Caco-2 (cell line): ENCODE results near the gene SUV39H2. TPM values are rescaled to one million over a fixed set of nuclear protein-coding genes. Genes with fewer than 3 reads are reported as not detected.
"Not testable (repeated sequence)": the region's sequence is repeated elsewhere in the genome, so short reads cannot be mapped to it uniquely, and the experiment has no call there.

ENCODE experiments used
- BruUV-seq: library from RNA; stranded (reverse); fragments of 400-500 nt; replicated peaks from 2 replicates; lab custom pipeline; 2021; lab: Mats Ljungman, UMichigan
- CTCF ChIA-PET: fragments of 300-600 bp; sonication (Branson Sonifier 250); formaldehyde crosslinking; loops from one replicate; lab custom pipeline; 2022; ENCODE audit warnings: antibody characterized with exemption; lab: Charles Lee
- POLR2A ChIA-PET: fragments of 300-600 bp; sonication (Branson Sonifier 250); formaldehyde crosslinking; loops from one replicate; lab custom pipeline; 2022; ENCODE audit warnings: antibody characterized with exemption; lab: Charles Lee
- DNase-seq, 2 experiments: peaks; one replicate each; pipeline versions ENCODE4 v3.0.0 to v3.0.0-alpha.2; 2020 to 2022
- H3K27me3 ChIP-seq: replicated peaks from 2 replicates; pipeline ENCODE4 v1.6.0; 2011; ENCODE audit warnings: low read length; ENCODE audit not compliant: control insufficient read depth, insufficient read depth
- H3K36me3 ChIP-seq: 2 replicates; pipeline ENCODE4 v1.5.1; 2011; ENCODE audit warnings: low read length; ENCODE audit not compliant: control insufficient read depth, insufficient read depth
- H3K4me1 ChIP-seq: fragments of 250-450 bp; sonication (Bioruptor Pico); 2 replicates; pipeline ENCODE4 v1.5.1; 2020; ENCODE audit warnings: mild to moderate bottlenecking
- H3K4me3 ChIP-seq: 2 replicates; pipeline ENCODE4 v1.5.1; 2011; ENCODE audit warnings: low read depth, mild to moderate bottlenecking, control low read depth, low read length
- H3K9me3 ChIP-seq: fragments of 250-450 bp; sonication (Bioruptor Pico); 2 replicates; pipeline ENCODE4 v1.5.1; 2020; ENCODE audit warnings: mild to moderate bottlenecking, moderate library complexity
- H3K27ac Mint-ChIP-seq: one replicate; pipeline ENCODE4 v1.8.0; 2022; ENCODE audit warnings: mixed read lengths; ENCODE audit not compliant: unreplicated experiment
- H3K27me3 Mint-ChIP-seq: one replicate; pipeline ENCODE4 v1.8.0; 2022; ENCODE audit warnings: mixed read lengths; ENCODE audit not compliant: insufficient read depth, unreplicated experiment
- H3K36me3 Mint-ChIP-seq: one replicate; pipeline ENCODE4 v1.8.0; 2022; ENCODE audit warnings: mild to moderate bottlenecking, mixed read lengths; ENCODE audit not compliant: insufficient read depth, unreplicated experiment
- H3K4me1 Mint-ChIP-seq: one replicate; pipeline ENCODE4 v1.8.0; 2022; ENCODE audit warnings: low read depth, mixed read lengths; ENCODE audit not compliant: unreplicated experiment
- H3K4me3 Mint-ChIP-seq: one replicate; pipeline ENCODE4 v1.8.0; 2022; ENCODE audit warnings: mild to moderate bottlenecking, moderate library complexity, mixed read lengths; ENCODE audit not compliant: unreplicated experiment
- H3K9me3 Mint-ChIP-seq: one replicate; pipeline ENCODE4 v1.8.0; 2022; ENCODE audit warnings: mixed read lengths; ENCODE audit not compliant: unreplicated experiment
- CTCF ChIP-seq, 2 experiments: fragments of 200-600 bp in 1 of 2; IDR thresholded peaks; 1 replicate in 1 of 2; 2 replicates in 1 of 2; pipeline versions ENCODE4 v1.5.1 to v1.8.0; 2011 to 2022; ENCODE audit warnings: antibody characterized with exemption in 1 of 2, control low read depth in 1 of 2, inconsistent platforms in 1 of 2, low read depth in 1 of 2, low read length in 1 of 2, mild to moderate bottlenecking in 1 of 2, moderate library complexity in 1 of 2; ENCODE audit not compliant: insufficient read depth in 1 of 2, severe bottlenecking in 1 of 2, unreplicated experiment in 1 of 2
- intact Hi-C: fragments of 100-400 bp; cut with micrococcal nuclease; formaldehyde crosslinking; loops from one replicate; pipeline ENCODE4 v1.10.0; 2022; ENCODE audit not compliant: unreplicated experiment
- total RNA-seq: library from RNA; stranded (reverse); gene quantifications from 2 replicates; pipeline ENCODE4 v1.2.3, GENCODE V29; 2022

SUV39H2 gene
- total RNA-seq, 1 experiment from 2014 or later: 60.4 TPM

- H3K36me3 ChIP-seq, H3K27me3 ChIP-seq, H3K4me3 ChIP-seq, POLR2A ChIA-PET, DNase-seq, H3K27ac Mint-ChIP-seq, H3K4me3 Mint-ChIP-seq, H3K27me3 Mint-ChIP-seq, intact Hi-C loops, H3K4me1 Mint-ChIP-seq, CTCF ChIA-PET, BruUV-seq, H3K9me3 ChIP-seq, H3K4me1 ChIP-seq, H3K9me3 Mint-ChIP-seq: not testable (repeated sequence)
- H3K36me3 Mint-ChIP-seq: peaks cover 71% of the 10 kb centered on the region
These were observed 63.7 kb downstream of the SUV39H2 start for GRCh38 chr10:14942147-14942949.

DNA sequence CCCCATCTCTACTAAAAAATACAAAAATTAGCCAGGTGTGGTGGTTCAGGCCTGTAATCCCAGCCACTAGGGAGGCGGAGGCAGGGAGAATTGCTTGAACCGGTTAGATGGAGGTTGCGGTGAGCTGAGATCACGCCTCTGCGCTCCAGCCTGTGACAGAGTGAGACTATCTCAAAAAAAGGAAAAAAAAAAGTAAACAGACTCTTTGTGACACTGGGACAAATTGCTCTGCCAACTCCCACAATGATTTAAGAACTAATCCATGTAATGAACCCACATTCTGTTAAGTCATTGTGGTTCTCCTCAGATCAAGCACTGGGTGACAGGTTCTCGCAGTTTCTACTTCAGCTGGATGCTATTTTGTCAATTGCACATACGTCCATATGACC is 64.3 kb downstream of the SUV39H2 start:
- POLR2A ChIA-PET, H3K4me1 Mint-ChIP-seq, H3K9me3 ChIP-seq, BruUV-seq, H3K27ac Mint-ChIP-seq, H3K36me3 ChIP-seq, H3K9me3 Mint-ChIP-seq, DNase-seq, H3K27me3 ChIP-seq, H3K4me1 ChIP-seq, intact Hi-C loops, H3K27me3 Mint-ChIP-seq, H3K4me3 ChIP-seq, H3K4me3 Mint-ChIP-seq: not testable (repeated sequence)
- CTCF ChIA-PET: interaction anchor here (0.6 kb wide), 1 partner anchor 682 kb away, joined by 3 read pairs; no protein-coding TSS in a partner anchor
- peaks cover 74% of the 10 kb centered on the region for H3K36me3 Mint-ChIP-seq

DNA sequence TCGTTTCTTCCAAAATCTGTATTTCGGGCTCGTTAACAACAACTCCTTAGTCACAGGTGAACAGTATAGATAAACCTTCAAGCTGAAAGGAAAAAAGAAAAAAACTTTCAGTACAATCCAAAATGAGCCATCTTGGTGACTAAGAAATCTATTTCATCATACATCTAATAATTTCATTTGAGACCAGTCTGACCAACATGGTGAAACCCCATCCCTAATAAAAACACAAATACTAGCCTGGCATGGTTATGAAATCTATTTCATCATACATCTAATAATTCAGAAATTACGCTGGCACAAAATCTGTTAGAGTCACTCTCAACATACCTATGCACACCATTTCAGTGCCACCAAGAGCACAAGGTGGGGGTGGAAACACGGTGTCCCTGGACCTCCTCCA is 66.4 kb downstream of the SUV39H2 start:
- POLR2A ChIA-PET: no interaction called here
- H3K27me3 Mint-ChIP-seq: no peaks in the 10 kb centered on the region

More for the DNA sequence above, 66.4 kb downstream of the SUV39H2 start:
- peaks cover 75% of the 10 kb centered on the region for H3K36me3 Mint-ChIP-seq
- H3K4me3 Mint-ChIP-seq: no peak overlapping the region
- no TSS peak for BruUV-seq
- peaks cover 6% of the 10 kb centered on the region for H3K36me3 ChIP-seq
- no peak overlapping the region for H3K4me3 ChIP-seq
- H3K4me1 ChIP-seq: no peaks in the 10 kb centered on the region
- H3K27me3 ChIP-seq: no peaks in the 10 kb centered on the region
- no peak overlapping the region for H3K27ac Mint-ChIP-seq
- DNase-seq: no peak
- no peak for TF ChIP-seq CTCF (IDR thresholded peaks at IDR 0.05; ENCODE audit: insufficient read depth in 1 of 2, low read depth in 1 of 2, low read length in 1 of 2, severe bottlenecking in 1 of 2, unreplicated experiment in 1 of 2)
- H3K4me1 Mint-ChIP-seq: no peaks in the 10 kb centered on the region
- CTCF ChIA-PET: interaction anchor here (0.6 kb wide), 1 partner anchor 317 kb away, joined by 8 read pairs; no protein-coding TSS in a partner anchor
- intact Hi-C loops: no loop called here
- no peaks in the 10 kb centered on the region for H3K9me3 Mint-ChIP-seq
- no peaks in the 10 kb centered on the region for H3K9me3 ChIP-seq
